Coronary artery (tissue), 2 donors: ENCODE data around the gene APOM.
A peak's percentile ranks its signal among the peaks of the same experiment; 100 is the strongest.

ENCODE experiments used
- DNase-seq: peaks from one replicate; pipeline ENCODE4 v3.0.0-alpha.2; 2017; ENCODE audit warnings: low spot score
- H3K27ac ChIP-seq, 2 donors: fragments of 200-600 bp; sonication (generic); one replicate each; pipeline ENCODE4 v1.5.1; 2016 to 2019
- H3K4me3 ChIP-seq: fragments of 200-600 bp; sonication (generic); 2 replicates; pipeline ENCODE4 v1.5.1; 2016; ENCODE audit warnings: mild to moderate bottlenecking, moderate library complexity
- CTCF ChIP-seq: fragments of 200-600 bp; sonication (generic); IDR thresholded peaks from one replicate; pipeline ENCODE4 v1.5.1; 2019; ENCODE audit warnings: antibody characterized with exemption

The APOM gene

GRCh38 chr6:31622684-31623091, 33.0 kb upstream of the APOM start:
- no peak for TF ChIP-seq CTCF
- H3K27ac ChIP-seq = no peak overlapping the region
- peak overlapping the region; percentile 89 for H3K4me3 ChIP-seq
- DNase-seq = no peak

- no peak for TF ChIP-seq CTCF
- H3K4me3 ChIP-seq = no peak overlapping the region
- no peak overlapping the region for H3K27ac ChIP-seq
- no peak for DNase-seq
These were observed 31.6 kb upstream of the APOM start for GRCh38 chr6:31624070-31624469.

GRCh38 chr6:31626952-31627351, 28.7 kb upstream of the APOM start:
- TF ChIP-seq CTCF = no peak
- Histone ChIP-seq H3K27ac (no peak overlapping the region), H3K4me3 (no peak overlapping the region)
- DNase-seq = no peak

- no peak overlapping the region for H3K27ac ChIP-seq
- DNase-seq = no peak
- TF ChIP-seq CTCF = no peak
- H3K4me3 ChIP-seq = no peak overlapping the region
These were observed 27.9 kb upstream of the APOM start for GRCh38 chr6:31627690-31628287.

- no peak for DNase-seq
- no peak overlapping the region for H3K4me3 ChIP-seq
- TF ChIP-seq CTCF = no peak
- H3K27ac ChIP-seq = no peak overlapping the region
These were observed 26.7 kb upstream of the APOM start for GRCh38 chr6:31629014-31629413.

- DNase-seq = no peak
- TF ChIP-seq CTCF = no peak
- Histone ChIP-seq H3K27ac (no peak overlapping the region), H3K4me3 (no peak overlapping the region)
These were observed 25.3 kb upstream of the APOM start for GRCh38 chr6:31630177-31630934.

- TF ChIP-seq CTCF = no peak
These were observed 24.5 kb upstream of the APOM start for GRCh38 chr6:31631209-31631608.

More at GRCh38 chr6:31631209-31631608, 24.5 kb upstream of the APOM start:
- Histone ChIP-seq H3K27ac (no peak overlapping the region), H3K4me3 (no peak overlapping the region)
- DNase-seq = no peak
